TTC549 (cell line): ENCODE results near the gene C1orf115.
"Not testable (repeated sequence)": the region's sequence is repeated elsewhere in the genome, so short reads cannot be mapped to it uniquely, and the experiment has no call there.

Experiments
- FAIRE-seq: peaks from 2 replicates; lab custom pipeline; 2012; peaks lifted over from hg19 to GRCh38; lab: Jason Lieb, UNC

C1orf115 gene

GRCh38 chr1:220726634-220727033, 36.5 kb downstream of the C1orf115 start:
- no peak for FAIRE-seq

- no peak for FAIRE-seq
These were observed 37.4 kb downstream of the C1orf115 start for GRCh38 chr1:220727519-220727918.

DNA sequence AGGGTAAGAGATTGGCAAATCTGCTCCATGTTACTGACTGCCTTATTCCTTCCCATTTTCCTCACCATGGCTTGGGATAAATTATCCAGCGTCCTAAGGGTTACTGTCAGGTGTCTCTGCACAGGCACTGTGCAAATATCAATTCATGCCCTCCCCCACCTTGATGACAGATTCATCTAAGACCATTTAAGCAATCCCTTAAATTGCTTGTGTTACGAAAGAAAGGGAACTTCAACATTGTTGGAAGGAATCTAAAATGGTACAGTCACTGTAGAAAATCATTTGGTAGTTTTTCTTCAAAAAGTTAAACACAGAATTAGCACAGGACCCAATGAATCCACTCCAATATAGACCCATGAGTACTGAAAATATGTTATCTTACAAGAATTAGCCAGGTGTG, 40.3 kb downstream of the C1orf115 start:
- FAIRE-seq: no peak

DNA sequence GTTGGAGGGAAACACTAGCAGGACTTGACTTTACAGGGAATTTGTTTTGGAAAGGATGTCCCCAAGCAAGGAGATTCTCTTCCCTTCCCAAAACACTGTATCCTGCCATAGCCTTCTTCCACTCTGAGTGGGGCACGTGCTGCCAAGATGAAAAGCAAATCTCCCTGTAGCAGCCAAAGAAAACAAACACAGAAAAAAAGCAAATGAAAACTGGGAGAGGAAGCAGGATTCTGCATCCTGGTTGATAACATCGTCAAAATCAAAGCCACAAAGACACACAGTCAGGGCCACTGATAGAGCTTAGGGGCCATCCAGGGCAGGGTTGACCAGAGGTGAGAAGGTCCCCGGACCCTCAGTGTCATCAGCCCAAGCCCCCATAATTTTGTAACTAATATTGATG, 42.0 kb downstream of the C1orf115 start:
- no peak for FAIRE-seq

DNA sequence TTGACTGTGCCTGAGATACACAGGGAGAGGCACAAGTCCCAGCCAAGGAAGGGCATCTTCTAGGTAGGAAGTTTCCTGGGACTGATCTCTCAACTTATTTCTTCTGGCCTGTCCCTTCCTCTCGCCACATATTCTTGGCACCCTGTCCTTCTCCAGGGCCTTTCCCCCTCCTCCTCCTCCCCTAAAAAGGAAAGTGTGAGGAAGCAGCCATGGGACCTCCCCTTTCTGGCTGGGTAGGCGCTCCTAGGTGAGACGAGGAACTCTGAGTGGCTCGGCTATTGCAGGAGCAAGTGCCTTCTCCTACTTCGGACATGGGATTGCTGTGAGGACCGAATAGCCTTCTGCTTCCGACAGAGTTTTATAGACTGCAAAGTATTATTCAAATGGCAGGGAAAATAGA, 42.5 kb downstream of the C1orf115 start:
- FAIRE-seq: no peak

DNA sequence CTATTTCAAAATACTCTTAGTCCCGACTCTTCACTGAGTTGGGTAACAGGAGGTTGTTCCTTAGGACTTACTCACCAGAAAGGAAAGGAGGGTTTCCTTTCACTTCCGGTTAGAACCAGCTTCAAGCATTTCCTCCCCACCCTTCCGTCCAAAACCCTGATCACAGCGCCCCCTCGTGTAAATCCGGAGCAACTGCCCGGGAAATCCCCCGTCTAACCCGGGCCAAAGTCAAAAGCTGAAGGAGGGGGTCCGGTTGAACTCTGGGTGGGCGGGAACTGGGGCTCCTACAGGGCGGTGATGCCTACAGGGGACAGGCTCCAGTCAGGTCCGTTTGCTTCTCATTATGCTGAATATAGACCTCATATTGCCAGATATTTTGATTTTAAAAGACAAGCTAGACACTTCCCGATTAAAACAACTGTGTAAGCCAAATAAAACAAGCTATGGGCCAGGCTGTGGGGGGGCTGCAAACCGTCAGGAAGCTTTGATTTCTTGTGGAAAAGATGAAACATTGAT, 43.0 kb downstream of the C1orf115 start:
- FAIRE-seq: peak; percentile 51

DNA sequence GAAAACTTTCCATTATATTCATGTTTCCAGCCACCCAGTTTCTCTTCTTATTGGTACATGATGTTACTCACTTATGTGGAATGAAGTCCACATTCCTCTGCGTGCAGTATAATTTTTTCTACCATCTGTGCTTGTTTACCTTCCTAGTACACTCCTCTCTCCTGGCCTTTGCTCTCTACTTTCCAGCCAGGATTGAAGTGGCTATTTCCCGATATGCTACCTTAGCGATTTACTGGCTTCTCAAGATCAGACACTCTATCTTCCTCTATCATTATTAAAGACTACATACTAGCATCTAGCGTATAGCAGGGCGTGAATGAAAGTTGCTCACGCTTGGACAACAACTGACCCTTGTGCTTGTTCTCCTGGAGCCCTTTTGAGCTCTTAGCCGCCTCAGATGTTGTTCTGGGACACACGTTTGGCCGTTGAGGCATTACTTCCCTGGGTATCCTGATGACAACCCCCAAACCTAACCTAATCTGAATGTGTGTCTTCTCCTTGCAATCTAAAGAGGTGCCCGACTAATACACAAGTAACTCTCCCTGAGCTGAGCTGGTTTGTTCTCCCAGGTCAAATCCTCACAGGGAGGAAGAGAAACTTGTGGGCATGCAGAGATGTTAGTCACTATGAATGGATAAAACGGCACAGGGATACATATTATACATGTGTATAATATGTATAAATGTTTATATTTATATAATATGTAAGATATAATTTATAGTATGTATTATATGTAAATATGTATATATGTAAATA, 44.6 kb downstream of the C1orf115 start:
- no peak for FAIRE-seq

- FAIRE-seq: not testable (repeated sequence)
These were observed 46.1 kb downstream of the C1orf115 start for GRCh38 chr1:220736283-220736682.

- no peak for FAIRE-seq
These were observed 51.2 kb downstream of the C1orf115 start for GRCh38 chr1:220741349-220741748.

DNA sequence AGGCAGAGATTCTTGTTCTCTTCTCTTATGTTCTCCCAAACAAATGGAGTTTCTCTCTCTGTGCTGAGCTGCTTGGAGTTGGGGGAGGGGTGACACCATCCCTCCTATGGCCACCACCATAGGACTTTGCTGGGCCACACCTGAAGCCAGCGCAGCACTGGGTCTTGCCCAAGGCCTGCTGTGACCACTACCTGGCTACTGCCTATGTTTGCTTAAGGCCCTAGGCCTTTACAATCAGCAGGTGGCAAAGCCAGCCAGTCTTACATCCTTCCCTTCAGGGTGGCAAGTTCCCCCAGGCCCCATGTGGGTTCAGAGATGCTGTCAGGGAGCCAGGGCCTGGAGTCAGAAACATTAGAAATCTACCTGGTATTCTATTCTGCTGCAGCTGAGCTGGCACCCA, 51.7 kb downstream of the C1orf115 start:
- FAIRE-seq: no peak

GRCh38 chr1:220742520-220742919, 52.4 kb downstream of the C1orf115 start:
- FAIRE-seq: no peak

- no peak for FAIRE-seq
These were observed 56.7 kb downstream of the C1orf115 start for GRCh38 chr1:220746851-220747250.

DNA sequence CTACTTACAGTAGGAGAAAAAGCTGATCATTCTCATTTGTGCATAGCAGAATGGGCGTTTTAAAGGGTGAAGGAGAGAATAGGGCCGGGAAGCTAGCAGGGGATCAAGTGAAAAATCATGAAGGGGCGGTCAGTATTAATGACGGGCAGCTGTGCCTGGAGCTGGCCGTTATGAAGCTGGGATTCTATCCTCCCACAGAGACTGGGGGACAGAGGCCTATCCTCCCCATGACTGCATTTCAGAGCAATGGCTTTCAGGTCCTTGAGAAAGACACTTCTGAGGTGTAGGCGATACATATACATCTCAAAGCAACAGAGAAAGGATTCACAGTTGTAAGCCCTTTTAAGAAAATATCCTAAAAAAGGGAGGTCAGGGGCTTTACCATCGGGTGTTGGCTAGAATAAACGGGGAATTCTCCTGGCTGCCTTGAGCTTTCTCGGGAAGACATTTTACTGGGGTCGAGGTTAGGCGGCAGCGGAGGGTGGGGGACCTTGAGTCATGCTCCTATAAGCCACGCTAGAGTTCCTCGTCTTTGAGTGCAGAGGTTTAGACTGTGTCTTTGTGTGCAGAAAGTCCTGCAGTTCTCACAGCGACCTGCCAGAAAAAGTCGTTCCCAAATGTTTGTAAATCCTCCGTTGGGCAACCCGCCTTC, 57.4 kb downstream of the C1orf115 start:
- no peak for FAIRE-seq

- FAIRE-seq: no peak
These were observed 58.1 kb downstream of the C1orf115 start, which contains the start of gene MTARC2 for GRCh38 chr1:220748089-220748934. Gene MTARC2 (plus strand): TSS chr1:220748322. CDS start chr1:220748532, 210 bp downstream.
